GM12878 (cell line): ENCODE data around the gene CDON.

Experiments used
- BHLHE40 ChIP-seq, 2 experiments: fragments of 450-650 bp in 1 of 2; IDR thresholded peaks; 2 replicates each; pipeline ENCODE4 v1.6.1; 2011 to 2017; ENCODE audit warnings: low read depth in 2 of 2, borderline replicate concordance in 1 of 2, improper control_type of control experiment in 1 of 2, low read length in 1 of 2, mild to moderate bottlenecking in 1 of 2
- CBFB ChIP-seq: IDR thresholded peaks from 2 replicates; pipeline ENCODE4 v1.6.1; 2016; ENCODE audit warnings: antibody characterized with exemption, low read depth
- GABPA ChIP-seq: IDR thresholded peaks from 2 replicates; pipeline ENCODE4 v1.6.1; 2014; ENCODE audit warnings: antibody characterized with exemption, low read depth, mild to moderate bottlenecking, inconsistent platforms
- RAD21 ChIP-seq: IDR thresholded peaks from 2 replicates; pipeline ENCODE4 v1.6.1; 2011; ENCODE audit warnings: mild to moderate bottlenecking, low read depth, low read length, moderate library complexity; ENCODE audit not compliant: insufficient read depth
- SP1 ChIP-seq: IDR thresholded peaks from one replicate; pipeline ENCODE4 v1.6.1; 2011; ENCODE audit warnings: low read depth, low read length
- YY1 ChIP-seq: IDR thresholded peaks from 2 replicates; pipeline ENCODE4 v1.6.1; 2011; ENCODE audit warnings: low read depth, mild to moderate bottlenecking, low read length
- TF ChIP-seq, protein P1 (sequence below), 3 experiments: IDR thresholded peaks in 2 of 3; conservative IDR thresholded peaks in 1 of 3; 2 replicates each; pipeline ENCODE4 v1.5.1; 2011; ENCODE audit warnings: low read depth in 3 of 3, low read length in 3 of 3, mild to moderate bottlenecking in 3 of 3, control low read depth in 2 of 3, moderate library complexity in 2 of 3, inconsistent platforms in 1 of 3, mixed read lengths in 1 of 3; ENCODE audit not compliant: control insufficient read depth in 2 of 3, insufficient read depth in 1 of 3; ENCODE audit errors: extremely low read depth in 1 of 3

DNA sequence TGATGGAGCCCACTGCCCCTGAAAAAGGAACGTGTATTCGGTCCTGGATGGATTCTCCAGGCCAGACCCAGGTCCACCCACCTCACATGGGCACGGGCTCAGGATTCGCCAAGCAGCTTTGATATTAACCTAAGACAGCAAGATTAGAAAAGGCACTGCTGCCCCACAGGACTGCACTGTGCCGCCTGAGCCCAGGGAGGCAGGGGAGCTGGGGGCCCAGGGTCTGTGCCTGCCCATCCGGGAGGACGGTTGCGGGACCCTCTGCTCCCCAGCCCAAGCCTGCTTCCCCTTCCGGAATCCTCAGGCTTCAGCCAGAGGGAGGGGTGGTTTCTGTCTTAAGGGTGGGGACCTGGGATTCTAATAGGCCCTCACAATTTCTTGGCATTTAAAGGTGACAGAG is 130.4 kb downstream of the CDON start:
- no peak for TF ChIP-seq GABPA
- TF ChIP-seq, protein P1, sequence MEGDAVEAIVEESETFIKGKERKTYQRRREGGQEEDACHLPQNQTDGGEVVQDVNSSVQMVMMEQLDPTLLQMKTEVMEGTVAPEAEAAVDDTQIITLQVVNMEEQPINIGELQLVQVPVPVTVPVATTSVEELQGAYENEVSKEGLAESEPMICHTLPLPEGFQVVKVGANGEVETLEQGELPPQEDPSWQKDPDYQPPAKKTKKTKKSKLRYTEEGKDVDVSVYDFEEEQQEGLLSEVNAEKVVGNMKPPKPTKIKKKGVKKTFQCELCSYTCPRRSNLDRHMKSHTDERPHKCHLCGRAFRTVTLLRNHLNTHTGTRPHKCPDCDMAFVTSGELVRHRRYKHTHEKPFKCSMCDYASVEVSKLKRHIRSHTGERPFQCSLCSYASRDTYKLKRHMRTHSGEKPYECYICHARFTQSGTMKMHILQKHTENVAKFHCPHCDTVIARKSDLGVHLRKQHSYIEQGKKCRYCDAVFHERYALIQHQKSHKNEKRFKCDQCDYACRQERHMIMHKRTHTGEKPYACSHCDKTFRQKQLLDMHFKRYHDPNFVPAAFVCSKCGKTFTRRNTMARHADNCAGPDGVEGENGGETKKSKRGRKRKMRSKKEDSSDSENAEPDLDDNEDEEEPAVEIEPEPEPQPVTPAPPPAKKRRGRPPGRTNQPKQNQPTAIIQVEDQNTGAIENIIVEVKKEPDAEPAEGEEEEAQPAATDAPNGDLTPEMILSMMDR (IDR thresholded peaks at IDR 0.05 in 2 of 3, conservative IDR thresholded peaks at IDR 0.05 in 1 of 3; ENCODE audit: control insufficient read depth in 2 of 3, extremely low read depth in 1 of 3, insufficient read depth in 1 of 3, low read depth in 3 of 3, low read length in 3 of 3): no peak
- TF ChIP-seq SP1: no peak
- no peak for TF ChIP-seq YY1
- TF ChIP-seq CBFB: no peak
- TF ChIP-seq BHLHE40 (IDR thresholded peaks at IDR 0.05; ENCODE audit: borderline replicate concordance in 1 of 2, low read depth in 2 of 2, low read length in 1 of 2): no peak
- no peak for TF ChIP-seq RAD21
